Liver (tissue), 9 donors: ENCODE measurements around the gene RFC4. TPM values are rescaled to one million over a fixed set of nuclear protein-coding genes. Genes with fewer than 3 reads are reported as not detected.

Source experiments
- DNase-seq: peaks from one replicate; pipeline ENCODE4 v3.0.0-alpha.2; 2017; ENCODE audit warnings: low spot score
- H3K27ac ChIP-seq, 2 donors: one replicate each; pipeline ENCODE4 v1.7.0; 2013; ENCODE audit warnings: inconsistent platforms in 2 of 2, low read length in 2 of 2, control low read depth in 1 of 2, low read depth in 1 of 2, mild to moderate bottlenecking in 1 of 2
- H3K27me3 ChIP-seq, 4 donors: one replicate each; pipeline versions ENCODE4 v1.6.1 to v1.7.0; 2013; ENCODE audit warnings: low read length in 3 of 4, inconsistent platforms in 1 of 4, mild to moderate bottlenecking in 1 of 4, moderate library complexity in 1 of 4; ENCODE audit not compliant: control insufficient read depth in 4 of 4, insufficient read depth in 4 of 4
- H3K36me3 ChIP-seq, 4 donors: one replicate each; pipeline versions ENCODE4 v1.6.1 to v1.7.0; 2013; ENCODE audit warnings: low read length in 3 of 4, mild to moderate bottlenecking in 3 of 4, low read depth in 1 of 4, moderate library complexity in 1 of 4; ENCODE audit not compliant: control insufficient read depth in 4 of 4, insufficient read depth in 3 of 4
- H3K4me1 ChIP-seq, 4 donors: one replicate each; pipeline versions ENCODE4 v1.6.1 to v1.7.0; 2013; ENCODE audit warnings: low read length in 3 of 4, mild to moderate bottlenecking in 3 of 4, moderate library complexity in 1 of 4; ENCODE audit not compliant: control insufficient read depth in 4 of 4, insufficient read depth in 4 of 4
- H3K4me3 ChIP-seq, 3 donors: one replicate each; pipeline versions ENCODE4 v1.6.1 to v1.7.0; 2013; ENCODE audit warnings: low read length in 3 of 3, control low read depth in 1 of 3, low read depth in 1 of 3, mild to moderate bottlenecking in 1 of 3
- H3K9ac ChIP-seq, 2 donors: one replicate each; pipeline ENCODE4 v1.7.0; 2013; ENCODE audit warnings: low read length in 2 of 2, mild to moderate bottlenecking in 2 of 2, moderate library complexity in 2 of 2, control low read depth in 1 of 2, low read depth in 1 of 2
- H3K9me3 ChIP-seq, 4 donors: one replicate each; pipeline versions ENCODE4 v1.6.1 to v1.7.0; 2013; ENCODE audit warnings: low read length in 3 of 4; ENCODE audit not compliant: control insufficient read depth in 4 of 4
- ATF3 ChIP-seq: IDR thresholded peaks from 2 replicates; pipeline ENCODE4 v1.6.1; 2016; ENCODE audit warnings: antibody characterized with exemption
- CTCF ChIP-seq: fragments of 150-350 bp; IDR thresholded peaks from 2 replicates; pipeline ENCODE4 v1.5.1; 2017; ENCODE audit warnings: improper control_type of control experiment, low read depth, low read length; ENCODE audit not compliant: missing input control
- EGR1 ChIP-seq, 2 donors: IDR thresholded peaks; 2 replicates each; pipeline ENCODE4 v1.6.1; 2016 to 2018; ENCODE audit warnings: antibody characterized with exemption in 2 of 2, low read depth in 2 of 2
- GABPA ChIP-seq, 2 donors: IDR thresholded peaks in 1 of 2; conservative IDR thresholded peaks in 1 of 2; 2 replicates each; pipeline ENCODE4 v1.6.1; 2016; ENCODE audit warnings: antibody characterized with exemption in 2 of 2, mild to moderate bottlenecking in 1 of 2, moderate library complexity in 1 of 2
- HNF4A ChIP-seq, 2 donors: conservative IDR thresholded peaks; 2 replicates each; pipeline ENCODE4 v1.6.1; 2016; ENCODE audit warnings: antibody characterized with exemption in 2 of 2, mild to moderate bottlenecking in 2 of 2
- HNF4G ChIP-seq: IDR thresholded peaks from 2 replicates; pipeline ENCODE4 v1.6.1; 2016; ENCODE audit warnings: antibody characterized with exemption
- JUND ChIP-seq, 2 donors: IDR thresholded peaks; 2 replicates each; pipeline ENCODE4 v1.6.1; 2016; ENCODE audit warnings: antibody characterized with exemption in 2 of 2
- MAX ChIP-seq: IDR thresholded peaks from 2 replicates; pipeline ENCODE4 v1.6.1; 2016; ENCODE audit warnings: antibody characterized with exemption
- NR2F2 ChIP-seq: IDR thresholded peaks from 2 replicates; pipeline ENCODE4 v1.6.1; 2016; ENCODE audit warnings: antibody characterized with exemption
- RAD21 ChIP-seq, 2 donors: IDR thresholded peaks; 2 replicates each; pipeline ENCODE4 v1.6.1; 2016; ENCODE audit warnings: antibody characterized with exemption in 2 of 2, mild to moderate bottlenecking in 2 of 2
- REST ChIP-seq: IDR thresholded peaks from 2 replicates; pipeline ENCODE4 v1.6.1; 2016; ENCODE audit warnings: antibody characterized with exemption, mild to moderate bottlenecking
- RXRA ChIP-seq, 2 donors: IDR thresholded peaks; 2 replicates each; pipeline ENCODE4 v1.6.1; 2017 to 2018; ENCODE audit warnings: antibody characterized with exemption in 2 of 2, mild to moderate bottlenecking in 1 of 2
- SP1 ChIP-seq: IDR thresholded peaks from 2 replicates; pipeline ENCODE4 v1.6.1; 2018; ENCODE audit warnings: antibody characterized with exemption, mild to moderate bottlenecking
- TAF1 ChIP-seq: conservative IDR thresholded peaks from 2 replicates; pipeline ENCODE4 v1.6.1; 2016; ENCODE audit warnings: antibody characterized with exemption, mild to moderate bottlenecking
- YY1 ChIP-seq: IDR thresholded peaks from 2 replicates; pipeline ENCODE4 v1.6.1; 2016; ENCODE audit warnings: antibody characterized with exemption, mild to moderate bottlenecking
- ZBTB33 ChIP-seq: IDR thresholded peaks from 2 replicates; pipeline ENCODE4 v1.6.1; 2016; ENCODE audit warnings: antibody characterized with exemption
- WGBS: extraction: QIAGEN DNeasy Blood & Tissue Kit; methylation state at CpG from one replicate; pipeline ENCODE4 v1.1.7; 2013; 5-methylcytosine and 5-hydroxymethylcytosine counted together
- polyA plus RNA-seq, 2 donors: library from polyadenylated mRNA; stranded (reverse) in 1 of 2; unstranded in 1 of 2; fragments of 200-250 nt in 1 of 2; fragments of >200 nt in 1 of 2; fragmentation: Nextera tagmentation in 1 of 2; extraction: Ambion mirVana in 1 of 2; gene quantifications; one replicate each; pipeline versions ENCODE4 v1.2.1 to v1.2.3, GENCODE V29; 2013 to 2015
- total RNA-seq, 2 donors: library from RNA; depleted of rRNA; stranded (reverse); fragments of >200 nt; gene quantifications; one replicate each; pipeline ENCODE4 v1.2.3, GENCODE V29; 2014
- donor health status: healthy.
- donor health status: healthy.
- donor health status: healthy.
- donor health status: healthy.
- donor health status: healthy.

RFC4 gene
- total and polyA plus RNA-seq, 4 donors: 4.6 to 27.3 (median 6.3) TPM

DNA sequence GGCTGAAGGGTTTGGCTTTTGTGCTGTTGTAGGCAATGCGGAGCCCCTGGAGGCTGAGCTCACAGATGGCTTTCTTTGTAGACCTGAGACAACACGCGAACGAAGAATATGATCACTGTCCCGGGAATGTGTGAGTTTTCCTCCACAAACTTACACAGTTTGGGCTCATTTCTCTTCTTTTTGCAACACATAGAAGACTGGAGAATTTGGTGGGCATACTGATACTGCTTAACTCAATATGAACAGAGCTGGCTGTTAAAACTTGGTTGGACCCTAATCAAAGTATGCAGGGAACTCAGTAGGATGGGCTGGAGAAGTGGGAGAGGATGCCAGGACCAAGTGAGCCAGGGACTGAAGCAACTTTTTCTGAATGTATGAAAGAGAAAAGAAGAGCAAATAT lies 12.2 kb upstream of the RFC4 start:
- Histone ChIP-seq H3K27me3 (no peaks in the 10 kb centered on the region), H3K9me3 (no peaks in the 10 kb centered on the region), H3K27ac (no peak overlapping the region), H3K9ac (no peak overlapping the region), H3K4me1 (no peaks in the 10 kb centered on the region), H3K4me3 (no peak overlapping the region), H3K36me3 (no peaks in the 10 kb centered on the region)
- no peak for DNase-seq
- TF ChIP-seq YY1 (no peak), RXRA (IDR thresholded peaks at IDR 0.05) (no peak), REST (no peak), MAX (no peak)
- 96% methylated on average over 5 of the region's 5 CpGs for WGBS

- H3K9me3 ChIP-seq: no peaks in the 10 kb centered on the region
- DNase-seq: no peak
- H3K4me1 ChIP-seq: no peaks in the 10 kb centered on the region
- 92% methylated on average over 1 of the region's 1 CpG for WGBS
- TF ChIP-seq TAF1 (no peak), JUND (IDR thresholded peaks at IDR 0.05) (no peak), ATF3 (no peak), SP1 (no peak), RAD21 (IDR thresholded peaks at IDR 0.05) (no peak), HNF4G (no peak), REST (no peak), HNF4A (conservative IDR thresholded peaks at IDR 0.05) (no peak), EGR1 (IDR thresholded peaks at IDR 0.05; ENCODE audit: low read depth in 2 of 2) (no peak), RXRA (IDR thresholded peaks at IDR 0.05) (no peak), ZBTB33 (no peak), GABPA (IDR thresholded peaks at IDR 0.05 in 1 of 2, conservative IDR thresholded peaks at IDR 0.05 in 1 of 2) (no peak), CTCF (no peak), NR2F2 (no peak), YY1 (no peak), MAX (no peak)
- H3K36me3 ChIP-seq: no peaks in the 10 kb centered on the region
- no peak overlapping the region for H3K27ac ChIP-seq
- H3K27me3 ChIP-seq: no peaks in the 10 kb centered on the region
- no peak overlapping the region for H3K9ac ChIP-seq
- no peak overlapping the region for H3K4me3 ChIP-seq
These were observed 9.2 kb upstream of the RFC4 start for GRCh38 chr3:186815435-186815834.
